HG03060 (cell line): ENCODE results near the gene TMEM204.

Experiments
- ATAC-seq: cut with Tn5 transposase; IDR thresholded peaks from one replicate; pipeline ENCODE4 v1.9.1; 2021; ENCODE audit warnings: low read depth, moderate number of reproducible peaks; ENCODE audit not compliant: unreplicated experiment

Gene TMEM204

GRCh38 chr16:1498899-1499676 lies 34.4 kb upstream of the TMEM204 start:
- no peak for ATAC-seq

- ATAC-seq: no peak
Measured at GRCh38 chr16:1499756-1500464, 33.6 kb upstream of the TMEM204 start.

- ATAC-seq: no peak
Measured at GRCh38 chr16:1500465-1501150, 32.9 kb upstream of the TMEM204 start.

- no peak for ATAC-seq
Measured at GRCh38 chr16:1501630-1502029, 31.8 kb upstream of the TMEM204 start.

GRCh38 chr16:1502092-1503004 lies 31.1 kb upstream of the TMEM204 start:
- no peak for ATAC-seq

- ATAC-seq: no peak
Measured at GRCh38 chr16:1503110-1503955, 30.1 kb upstream of the TMEM204 start.

GRCh38 chr16:1505073-1505844 lies 28.2 kb upstream of the TMEM204 start:
- ATAC-seq: no peak

- no peak for ATAC-seq
Measured at GRCh38 chr16:1505912-1506311, 27.6 kb upstream of the TMEM204 start.

GRCh38 chr16:1506494-1507213 lies 26.8 kb upstream of the TMEM204 start:
- ATAC-seq: no peak

GRCh38 chr16:1508494-1509187 lies 24.8 kb upstream of the TMEM204 start:
- ATAC-seq: no peak

GRCh38 chr16:1509307-1510221 lies 23.9 kb upstream of the TMEM204 start:
- ATAC-seq: no peak

GRCh38 chr16:1510272-1510671 lies 23.2 kb upstream of the TMEM204 start:
- no peak for ATAC-seq

GRCh38 chr16:1510941-1511351 lies 22.5 kb upstream of the TMEM204 start:
- ATAC-seq: no peak

- no peak for ATAC-seq
Measured at GRCh38 chr16:1511662-1512569, 21.6 kb upstream of the TMEM204 start.

GRCh38 chr16:1512774-1513173 lies 20.7 kb upstream of the TMEM204 start:
- ATAC-seq: no peak
